WTC11 (cell line): Measurements from ENCODE around the gene CNGA2. TPM values are rescaled to one million over a fixed set of nuclear protein-coding genes. Genes with fewer than 3 reads are reported as not detected.
A peak's percentile ranks its signal among the peaks of the same experiment; 100 is the strongest.

Source experiments
- ATAC-seq: fragments of 200-7000 bp; cut with Tn5 transposase; 2 replicates; pipeline ENCODE4 v1.10.0; 2021; ENCODE audit warnings: mild to moderate bottlenecking, moderate library complexity
- CTCF ChIA-PET: fragments of 300-600 bp; sonication (Branson Sonifier 250); formaldehyde crosslinking; loops from one replicate; lab custom pipeline; 2021; ENCODE audit warnings: antibody characterized with exemption; lab: Charles Lee
- POLR2A ChIA-PET: fragments of 350-600 bp; sonication (Branson Sonifier 250); formaldehyde crosslinking; loops from one replicate; lab custom pipeline; 2021; ENCODE audit warnings: antibody characterized with exemption; lab: Charles Lee
- DNase-seq: peaks from one replicate; pipeline ENCODE4 v3.0.0; 2021; ENCODE audit warnings: low spot score
- H3K27ac Mint-ChIP-seq: 2 replicates; pipeline ENCODE4 v1.8.0; 2021; ENCODE audit warnings: mixed read lengths
- H3K27me3 Mint-ChIP-seq: 2 replicates; pipeline ENCODE4 v1.8.0; 2021; ENCODE audit warnings: low read depth, mild to moderate bottlenecking, moderate library complexity, mixed read lengths
- H3K36me3 Mint-ChIP-seq: 2 replicates; pipeline ENCODE4 v1.8.0; 2021; ENCODE audit warnings: mixed read lengths
- H3K4me1 Mint-ChIP-seq: 2 replicates; pipeline ENCODE4 v1.8.0; 2022; ENCODE audit warnings: mixed read lengths
- H3K4me3 Mint-ChIP-seq: 2 replicates; pipeline ENCODE4 v1.8.0; 2021; ENCODE audit warnings: mild to moderate bottlenecking, moderate library complexity, mixed read lengths
- H3K9me3 Mint-ChIP-seq: 2 replicates; pipeline ENCODE4 v1.8.0; 2021; ENCODE audit warnings: mixed read lengths
- AFF4 ChIP-seq: sonication (generic); formaldehyde crosslinking; IDR thresholded peaks from 2 replicates; pipeline ENCODE4 v1.8.1; 2023; ENCODE audit warnings: mild to moderate bottlenecking, missing genetic modification reagents, borderline replicate concordance
- AR ChIP-seq: fragments of 250-450 bp; sonication (Bioruptor Pico); IDR thresholded peaks from 2 replicates; pipeline ENCODE4 v1.9.0; 2021; ENCODE audit warnings: mild to moderate bottlenecking
- CREB1 ChIP-seq: sonication (generic); formaldehyde crosslinking; IDR thresholded peaks from 2 replicates; pipeline ENCODE4 v1.8.0; 2023; ENCODE audit warnings: mild to moderate bottlenecking, missing genetic modification reagents
- ELF4 ChIP-seq: sonication (generic); formaldehyde crosslinking; IDR thresholded peaks from 2 replicates; pipeline ENCODE4 v1.8.1; 2022; ENCODE audit warnings: low read depth, mild to moderate bottlenecking, moderate library complexity, missing genetic modification reagents
- KAT7 ChIP-seq: sonication (generic); formaldehyde crosslinking; IDR thresholded peaks from 2 replicates; pipeline ENCODE4 v1.8.1; 2023; ENCODE audit warnings: missing genetic modification reagents, mild to moderate bottlenecking, borderline replicate concordance
- MYBL2 ChIP-seq: sonication (generic); formaldehyde crosslinking; IDR thresholded peaks from 2 replicates; pipeline ENCODE4 v1.8.1; 2023; ENCODE audit warnings: mild to moderate bottlenecking, moderate library complexity, missing genetic modification reagents
- OVOL2 ChIP-seq: fragments of 250-450 bp; sonication (Bioruptor Pico); IDR thresholded peaks from 2 replicates; pipeline ENCODE4 v1.9.0; 2021; ENCODE audit warnings: mild to moderate bottlenecking, borderline replicate concordance
- RELA ChIP-seq: sonication (generic); formaldehyde crosslinking; IDR thresholded peaks from 2 replicates; pipeline ENCODE4 v1.8.1; 2022; ENCODE audit warnings: missing genetic modification reagents, mild to moderate bottlenecking, borderline replicate concordance
- SOX15 ChIP-seq: fragments of 250-450 bp; sonication (Bioruptor Pico); IDR thresholded peaks from 2 replicates; pipeline ENCODE4 v1.9.0; 2021; ENCODE audit warnings: mild to moderate bottlenecking
- SP1 ChIP-seq: sonication (generic); formaldehyde crosslinking; conservative IDR thresholded peaks from 2 replicates; pipeline ENCODE4 v1.8.1; 2022; ENCODE audit warnings: missing genetic modification reagents
- TCF7 ChIP-seq: sonication (generic); formaldehyde crosslinking; IDR thresholded peaks from 2 replicates; pipeline ENCODE4 v1.8.0; 2022; ENCODE audit warnings: mild to moderate bottlenecking, low read depth, missing genetic modification reagents, moderate library complexity
- ZBTB21 ChIP-seq: sonication (generic); formaldehyde crosslinking; IDR thresholded peaks from 2 replicates; pipeline ENCODE4 v1.8.1; 2023; ENCODE audit warnings: mild to moderate bottlenecking, missing genetic modification reagents, borderline replicate concordance
- ZNF138 ChIP-seq: sonication (generic); formaldehyde crosslinking; conservative IDR thresholded peaks from 2 replicates; pipeline ENCODE4 v1.8.1; 2022; ENCODE audit warnings: mild to moderate bottlenecking, moderate library complexity, missing genetic modification reagents
- ZNF416 ChIP-seq: fragments of 250-450 bp; sonication (Bioruptor Pico); IDR thresholded peaks from 2 replicates; pipeline ENCODE4 v1.9.0; 2021; ENCODE audit warnings: mild to moderate bottlenecking, inconsistent platforms
- ZNF425 ChIP-seq: fragments of 250-450 bp; sonication (Bioruptor Pico); conservative IDR thresholded peaks from 2 replicates; pipeline ENCODE4 v1.9.0; 2021; ENCODE audit warnings: mild to moderate bottlenecking
- total RNA-seq: library from RNA; stranded (reverse); gene quantifications from 3 replicates; pipeline ENCODE4 v1.2.3, GENCODE V29; 2021
- TF ChIP-seq, protein P1 (sequence below): fragments of 250-450 bp; sonication (Bioruptor Pico); IDR thresholded peaks from 2 replicates; pipeline ENCODE4 v2.1.2; 2022; ENCODE audit warnings: mild to moderate bottlenecking, moderate library complexity
- TF ChIP-seq, protein P2 (sequence below): sonication (generic); formaldehyde crosslinking; IDR thresholded peaks from 2 replicates; pipeline ENCODE4 v1.8.0; 2022; ENCODE audit warnings: mild to moderate bottlenecking, missing genetic modification reagents
- TF ChIP-seq, protein P3 (sequence below): sonication (generic); formaldehyde crosslinking; conservative IDR thresholded peaks from 2 replicates; pipeline ENCODE4 v1.8.1; 2022; ENCODE audit warnings: mild to moderate bottlenecking, missing genetic modification reagents

Gene CNGA2
- total RNA-seq, 1 experiment from 2014 or later = not detected

DNA sequence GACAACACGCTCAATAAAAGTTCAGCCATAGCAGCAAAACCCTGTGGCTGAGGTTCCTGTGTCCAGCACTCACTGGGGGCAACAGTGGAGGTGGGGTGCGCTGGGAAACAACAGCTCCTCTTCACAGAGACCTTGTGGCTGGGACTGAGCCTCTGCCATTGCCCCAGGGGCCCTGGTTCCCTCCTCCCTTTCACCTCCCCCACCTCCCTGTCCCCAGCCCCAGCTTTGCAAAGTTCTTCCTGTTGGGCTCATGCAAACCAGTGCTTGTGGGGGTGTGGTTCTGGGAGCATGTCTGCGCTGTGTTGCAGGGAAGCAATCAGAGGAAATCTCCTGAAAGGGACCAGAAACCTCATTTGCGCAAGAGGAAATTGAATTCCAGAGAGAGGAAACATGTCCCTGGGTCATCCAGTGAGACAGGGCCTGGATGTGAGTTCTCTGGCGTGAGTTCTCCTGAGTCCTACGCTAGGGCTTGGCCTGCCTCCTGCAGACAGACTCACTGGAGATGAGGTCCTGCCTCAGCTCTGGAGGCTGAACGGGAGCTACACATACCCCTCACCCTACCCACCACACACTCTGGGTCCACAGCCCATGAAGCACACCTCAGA lies 11.3 kb upstream of the CNGA2 start:
- peaks cover 19% of the 10 kb centered on the region for H3K4me1 Mint-ChIP-seq
- peak; percentile 9; the same call in 1 of the 2 replicates for ATAC-seq
- H3K9me3 Mint-ChIP-seq = no peaks in the 10 kb centered on the region
- H3K36me3 Mint-ChIP-seq = no peaks in the 10 kb centered on the region
- CTCF ChIA-PET = interaction anchor here (0.9 to 1.8 kb wide), 5 partner anchors 9 to 1098 kb away, joined by 3 to 18 read pairs (median 8); no protein-coding TSS in a partner anchor
- no peak for DNase-seq
- no peak overlapping the region for H3K27ac Mint-ChIP-seq
- peaks cover 4% of the 10 kb centered on the region; the same call in 1 of the 2 replicates for H3K27me3 Mint-ChIP-seq
- no peak overlapping the region for H3K4me3 Mint-ChIP-seq
- POLR2A ChIA-PET = no interaction called here
- no peak for TF ChIP-seq SP1
- TF ChIP-seq ELF4 = no peak
- no peak for TF ChIP-seq OVOL2 (CRISPR knock-in tag)
- no peak for TF ChIP-seq ZNF138 (CRISPR knock-in tag)
- TF ChIP-seq AFF4 (CRISPR knock-in tag) = no peak
- no peak for TF ChIP-seq ZNF416 (CRISPR knock-in tag)
- no peak for TF ChIP-seq ZNF425
- no peak for TF ChIP-seq SOX15 (CRISPR knock-in tag)
- TF ChIP-seq, protein P1, sequence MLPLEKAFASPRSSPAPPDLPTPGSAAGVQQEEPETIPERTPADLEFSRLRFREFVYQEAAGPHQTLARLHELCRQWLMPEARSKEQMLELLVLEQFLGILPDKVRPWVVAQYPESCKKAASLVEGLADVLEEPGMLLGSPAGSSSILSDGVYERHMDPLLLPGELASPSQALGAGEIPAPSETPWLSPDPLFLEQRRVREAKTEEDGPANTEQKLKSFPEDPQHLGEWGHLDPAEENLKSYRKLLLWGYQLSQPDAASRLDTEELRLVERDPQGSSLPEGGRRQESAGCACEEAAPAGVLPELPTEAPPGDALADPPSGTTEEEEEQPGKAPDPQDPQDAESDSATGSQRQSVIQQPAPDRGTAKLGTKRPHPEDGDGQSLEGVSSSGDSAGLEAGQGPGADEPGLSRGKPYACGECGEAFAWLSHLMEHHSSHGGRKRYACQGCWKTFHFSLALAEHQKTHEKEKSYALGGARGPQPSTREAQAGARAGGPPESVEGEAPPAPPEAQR (CRISPR knock-in tag) = no peak
- TF ChIP-seq CREB1 (CRISPR knock-in tag) = no peak

GRCh38 chrX:151724563-151725337 lies 9.8 kb upstream of the CNGA2 start:
- Mint-ChIP-seq H3K27me3 (peaks cover 4% of the 10 kb centered on the region; the same call in 1 of the 2 replicates), H3K9me3 (no peaks in the 10 kb centered on the region), H3K27ac (no peak overlapping the region), H3K4me1 (peaks cover 19% of the 10 kb centered on the region), H3K4me3 (no peak overlapping the region), H3K36me3 (no peaks in the 10 kb centered on the region)
- CTCF ChIA-PET = interaction anchor here (1.1 to 3.4 kb wide), 2 partner anchors 10 to 916 kb away, joined by 3 to 9 read pairs; no protein-coding TSS in a partner anchor
- DNase-seq (no peak), ATAC-seq (no peak)
- POLR2A ChIA-PET = no interaction called here
- TF ChIP-seq TCF7 (CRISPR knock-in tag) = no peak

DNA sequence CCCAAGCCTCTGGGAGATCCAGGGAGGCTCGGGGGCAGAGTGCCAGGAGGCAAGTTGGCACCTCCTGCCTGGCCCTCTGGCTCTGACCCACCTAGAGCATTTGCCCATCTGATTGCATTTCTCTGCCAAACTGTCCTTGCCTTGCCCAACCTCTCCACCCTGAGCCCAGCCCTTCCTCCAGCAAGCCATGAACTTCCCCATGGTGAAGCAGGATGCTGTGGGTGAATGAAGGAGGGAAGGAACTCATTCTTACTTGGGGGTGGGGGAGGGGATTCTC lies 9.3 kb upstream of the CNGA2 start:
- ChIA-PET POLR2A (no interaction called here), CTCF (interaction anchor here (1.1 to 3.4 kb wide), 2 partner anchors 11 to 916 kb away, joined by 3 to 9 read pairs; no protein-coding TSS in a partner anchor)
- Mint-ChIP-seq H3K27ac (no peak overlapping the region), H3K27me3 (peaks cover 4% of the 10 kb centered on the region; the same call in 1 of the 2 replicates), H3K4me3 (no peak overlapping the region), H3K36me3 (no peaks in the 10 kb centered on the region), H3K4me1 (peaks cover 19% of the 10 kb centered on the region), H3K9me3 (no peaks in the 10 kb centered on the region)
- DNase-seq (no peak), ATAC-seq (no peak)
- TF ChIP-seq SOX15 (CRISPR knock-in tag) (no peak), MYBL2 (CRISPR knock-in tag) (no peak), KAT7 (CRISPR knock-in tag) (no peak), RELA (CRISPR knock-in tag) (no peak), AR (CRISPR knock-in tag) (no peak), ZBTB21 (CRISPR knock-in tag) (no peak)
- TF ChIP-seq, protein P2, sequence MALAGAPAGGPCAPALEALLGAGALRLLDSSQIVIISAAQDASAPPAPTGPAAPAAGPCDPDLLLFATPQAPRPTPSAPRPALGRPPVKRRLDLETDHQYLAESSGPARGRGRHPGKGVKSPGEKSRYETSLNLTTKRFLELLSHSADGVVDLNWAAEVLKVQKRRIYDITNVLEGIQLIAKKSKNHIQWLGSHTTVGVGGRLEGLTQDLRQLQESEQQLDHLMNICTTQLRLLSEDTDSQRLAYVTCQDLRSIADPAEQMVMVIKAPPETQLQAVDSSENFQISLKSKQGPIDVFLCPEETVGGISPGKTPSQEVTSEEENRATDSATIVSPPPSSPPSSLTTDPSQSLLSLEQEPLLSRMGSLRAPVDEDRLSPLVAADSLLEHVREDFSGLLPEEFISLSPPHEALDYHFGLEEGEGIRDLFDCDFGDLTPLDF = no peak
- TF ChIP-seq, protein P3, sequence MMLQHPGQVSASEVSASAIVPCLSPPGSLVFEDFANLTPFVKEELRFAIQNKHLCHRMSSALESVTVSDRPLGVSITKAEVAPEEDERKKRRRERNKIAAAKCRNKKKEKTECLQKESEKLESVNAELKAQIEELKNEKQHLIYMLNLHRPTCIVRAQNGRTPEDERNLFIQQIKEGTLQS (CRISPR knock-in tag) = no peak
